Measurements from ENCODE around the gene C9orf153.

- TF ChIP-seq, protein P1, sequence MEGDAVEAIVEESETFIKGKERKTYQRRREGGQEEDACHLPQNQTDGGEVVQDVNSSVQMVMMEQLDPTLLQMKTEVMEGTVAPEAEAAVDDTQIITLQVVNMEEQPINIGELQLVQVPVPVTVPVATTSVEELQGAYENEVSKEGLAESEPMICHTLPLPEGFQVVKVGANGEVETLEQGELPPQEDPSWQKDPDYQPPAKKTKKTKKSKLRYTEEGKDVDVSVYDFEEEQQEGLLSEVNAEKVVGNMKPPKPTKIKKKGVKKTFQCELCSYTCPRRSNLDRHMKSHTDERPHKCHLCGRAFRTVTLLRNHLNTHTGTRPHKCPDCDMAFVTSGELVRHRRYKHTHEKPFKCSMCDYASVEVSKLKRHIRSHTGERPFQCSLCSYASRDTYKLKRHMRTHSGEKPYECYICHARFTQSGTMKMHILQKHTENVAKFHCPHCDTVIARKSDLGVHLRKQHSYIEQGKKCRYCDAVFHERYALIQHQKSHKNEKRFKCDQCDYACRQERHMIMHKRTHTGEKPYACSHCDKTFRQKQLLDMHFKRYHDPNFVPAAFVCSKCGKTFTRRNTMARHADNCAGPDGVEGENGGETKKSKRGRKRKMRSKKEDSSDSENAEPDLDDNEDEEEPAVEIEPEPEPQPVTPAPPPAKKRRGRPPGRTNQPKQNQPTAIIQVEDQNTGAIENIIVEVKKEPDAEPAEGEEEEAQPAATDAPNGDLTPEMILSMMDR (IDR thresholded peaks at IDR 0.05): no peak
- no peak for TF ChIP-seq POLR2A (IDR thresholded peaks at IDR 0.05)
Observed at GRCh38 chr9:86242071-86242470, 17.4 kb downstream of the C9orf153 start.

All from testis (tissue), 2 donors.